GM18868 (cell line): ENCODE measurements around the gene ZNF277.
A peak's percentile ranks its signal among the peaks of the same experiment; 100 is the strongest.

Experiments used
- ATAC-seq: cut with Tn5 transposase; IDR thresholded peaks from one replicate; pipeline ENCODE4 v1.9.1; 2021; ENCODE audit warnings: mild to moderate bottlenecking, moderate library complexity; ENCODE audit not compliant: unreplicated experiment

Gene ZNF277

GRCh38 chr7:112183266-112183665, 23.2 kb upstream of the ZNF277 start:
- no peak for ATAC-seq

- ATAC-seq = no peak
Measured at GRCh38 chr7:112184455-112184854, 22.0 kb upstream of the ZNF277 start.

- ATAC-seq = peak; percentile 38
Measured at GRCh38 chr7:112185005-112185834, 21.3 kb upstream of the ZNF277 start.

- ATAC-seq = no peak
Measured at GRCh38 chr7:112186300-112186699, 20.2 kb upstream of the ZNF277 start.

- ATAC-seq = no peak
Measured at GRCh38 chr7:112188257-112188656, 18.2 kb upstream of the ZNF277 start.

- no peak for ATAC-seq
Measured at GRCh38 chr7:112189691-112190090, 16.8 kb upstream of the ZNF277 start.

- ATAC-seq = no peak
Measured at GRCh38 chr7:112190120-112190519, 16.4 kb upstream of the ZNF277 start.

GRCh38 chr7:112192236-112193154, 14.0 kb upstream of the ZNF277 start:
- no peak for ATAC-seq

- ATAC-seq = no peak
Measured at GRCh38 chr7:112193915-112194502, 12.5 kb upstream of the ZNF277 start.

GRCh38 chr7:112195717-112196116, 10.8 kb upstream of the ZNF277 start:
- no peak for ATAC-seq

- no peak for ATAC-seq
Measured at GRCh38 chr7:112197322-112197721, 9.2 kb upstream of the ZNF277 start.

- ATAC-seq = no peak
Measured at GRCh38 chr7:112199035-112199655, 7.3 kb upstream of the ZNF277 start.

GRCh38 chr7:112199672-112200071, 6.8 kb upstream of the ZNF277 start:
- no peak for ATAC-seq

- no peak for ATAC-seq
Measured at GRCh38 chr7:112201411-112201810, 5.1 kb upstream of the ZNF277 start.

- ATAC-seq = no peak
Measured at GRCh38 chr7:112201839-112202238, 4.7 kb upstream of the ZNF277 start.

GRCh38 chr7:112202816-112203215, 3.7 kb upstream of the ZNF277 start:
- no peak for ATAC-seq

GRCh38 chr7:112203365-112203739, 3.1 kb upstream of the ZNF277 start:
- no peak for ATAC-seq

- no peak for ATAC-seq
Measured at GRCh38 chr7:112204499-112205342, 1.8 kb upstream of the ZNF277 start.

- ATAC-seq = peak; percentile 8
Measured at GRCh38 chr7:112205343-112206237, 905 bp upstream of the ZNF277 start.
